Stimulated activated CD8-positive, alpha-beta memory T cell treated with anti-CD3 and anti-CD28 coated beads, Interleukin-4, amount 100 ng/mL, for 24 hours (primary cell): Measurements from ENCODE around the gene SLC51A.

ENCODE experiments used
- DNase-seq: peaks from one replicate; pipeline ENCODE4 v3.0.0-alpha.2; 2020; ENCODE audit warnings: low read depth

Gene SLC51A

DNA sequence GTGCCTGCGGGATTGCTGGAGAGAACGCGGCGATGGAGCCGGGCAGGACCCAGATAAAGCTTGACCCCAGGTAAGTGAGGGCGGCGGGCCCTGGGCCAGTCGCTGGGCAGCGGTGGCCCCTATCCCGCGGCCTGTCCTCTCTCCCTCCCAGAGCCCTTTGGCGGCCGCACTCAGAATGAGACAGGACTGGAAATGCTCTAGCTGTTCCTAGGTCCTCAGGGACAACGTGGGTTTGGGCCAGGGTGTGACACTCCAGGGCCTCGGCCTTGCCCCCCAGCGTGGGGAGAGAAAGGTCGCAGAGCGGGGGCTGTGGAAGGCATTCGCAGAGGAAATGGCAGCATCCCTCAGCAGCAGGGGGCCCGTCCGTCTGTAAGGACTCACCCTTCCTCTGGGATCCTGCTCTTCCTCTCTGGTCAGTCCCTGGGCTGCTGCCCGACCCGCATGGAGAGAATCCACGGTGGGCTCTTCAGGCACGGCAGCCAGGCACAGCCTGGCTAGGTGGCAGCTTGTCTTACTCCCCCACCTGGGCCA is 412 bp downstream of the SLC51A start:
- DNase-seq: no peak

DNA sequence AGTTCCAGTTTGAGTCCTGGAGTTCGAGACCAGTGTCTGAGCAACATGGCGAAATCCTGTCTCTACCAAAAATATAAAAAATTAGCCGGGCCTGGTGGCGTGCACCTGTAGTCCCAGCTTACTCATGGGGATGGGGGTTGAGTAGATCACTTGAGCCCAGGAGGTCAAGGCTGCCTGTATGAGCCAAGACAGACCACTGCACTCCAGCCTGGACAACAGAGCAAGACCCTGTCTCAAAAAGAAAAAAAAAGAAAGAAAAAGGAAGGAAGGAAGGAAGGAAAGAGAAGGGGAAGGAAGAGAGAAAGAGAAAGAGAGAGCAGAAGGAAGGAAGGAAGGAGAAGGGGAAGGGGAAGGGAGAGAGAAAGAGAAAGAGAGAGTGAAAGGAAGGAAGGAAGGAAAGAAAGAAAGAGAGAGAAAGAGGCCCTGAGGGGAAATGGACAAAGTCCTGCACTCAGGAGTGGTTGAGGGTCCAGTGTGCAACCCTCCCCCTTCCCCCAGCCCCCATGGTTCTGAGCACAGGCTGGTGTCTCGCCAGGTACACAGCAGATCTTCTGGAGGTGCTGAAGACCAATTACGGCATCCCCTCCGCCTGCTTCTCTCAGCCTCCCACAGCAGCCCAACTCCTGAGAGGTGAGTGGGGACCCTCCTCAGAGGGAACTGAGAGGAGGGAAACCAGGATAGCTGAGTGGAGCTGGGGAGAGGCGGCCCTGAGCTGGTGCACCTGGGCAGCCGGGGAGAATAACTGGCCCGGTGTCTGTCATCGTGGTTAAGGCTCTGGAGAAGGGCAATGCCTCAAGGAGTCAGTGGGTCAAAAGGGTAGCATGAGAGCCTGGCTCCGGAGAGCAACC is 1.2 kb downstream of the SLC51A start:
- DNase-seq: no peak

DNA sequence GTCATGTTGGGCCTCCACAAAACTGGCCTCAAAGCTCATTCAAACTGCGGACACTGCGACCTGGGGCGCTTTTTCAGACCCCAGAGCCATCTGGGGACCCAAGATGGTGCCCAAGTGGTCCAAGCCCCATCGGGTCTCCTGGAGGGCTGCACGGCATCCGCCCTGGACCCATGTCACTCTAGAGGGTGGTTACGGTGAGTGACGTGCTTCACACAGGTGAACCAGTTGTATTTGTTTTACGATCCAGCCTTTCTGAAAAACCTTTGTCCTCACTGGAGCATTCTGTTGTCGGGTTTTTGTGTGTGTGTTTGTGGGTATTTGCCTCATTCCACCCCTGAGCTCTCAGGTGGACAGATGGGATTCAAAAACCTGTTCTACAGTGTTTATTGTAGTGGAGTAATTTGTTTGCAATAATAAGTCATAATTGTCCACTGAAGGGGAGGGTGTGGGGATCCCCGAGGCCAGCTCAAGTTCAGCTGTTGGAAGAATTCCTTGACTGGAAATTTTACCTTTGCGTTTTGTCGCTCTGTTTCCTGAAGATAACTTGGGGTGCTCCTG is 1.9 kb downstream of the SLC51A start:
- DNase-seq: no peak

DNA sequence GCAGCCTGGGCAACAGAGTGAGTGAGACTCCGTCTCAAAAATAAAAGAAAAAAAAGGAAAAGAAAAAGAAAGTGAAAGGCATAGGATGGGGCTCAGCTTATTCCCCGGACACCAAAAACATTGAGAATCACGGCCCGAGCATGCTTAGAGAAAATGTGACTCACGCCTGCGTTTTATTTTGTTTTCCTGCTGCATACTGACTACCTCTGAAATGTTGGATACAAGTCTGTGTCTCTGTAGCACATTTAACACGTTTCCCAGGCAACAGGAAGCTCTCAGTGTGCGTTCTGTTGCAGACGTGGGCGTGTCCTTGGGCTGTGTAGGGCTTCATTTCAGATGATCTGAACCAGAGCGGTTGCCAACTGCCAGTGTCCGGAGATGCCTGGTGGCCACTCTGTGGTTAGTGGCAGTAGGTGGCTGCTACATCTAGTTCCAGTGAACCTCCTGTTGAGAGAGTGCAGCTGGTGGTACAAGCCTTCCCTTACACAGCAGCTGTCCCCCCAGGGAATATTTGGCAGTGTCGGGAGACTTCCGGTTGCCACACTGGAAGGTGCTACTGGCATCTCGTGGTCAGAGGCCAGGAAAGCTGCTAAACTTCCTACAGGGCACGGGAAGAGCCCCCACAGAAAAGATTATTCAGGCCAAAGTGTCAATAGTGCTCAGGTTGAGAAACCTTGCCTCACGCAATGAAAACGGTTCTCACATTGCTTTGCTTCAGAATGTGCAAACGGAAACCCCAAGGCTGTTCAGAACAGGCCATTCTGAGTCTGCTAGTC is 3.0 kb downstream of the SLC51A start:
- DNase-seq: peak; percentile 17

DNA sequence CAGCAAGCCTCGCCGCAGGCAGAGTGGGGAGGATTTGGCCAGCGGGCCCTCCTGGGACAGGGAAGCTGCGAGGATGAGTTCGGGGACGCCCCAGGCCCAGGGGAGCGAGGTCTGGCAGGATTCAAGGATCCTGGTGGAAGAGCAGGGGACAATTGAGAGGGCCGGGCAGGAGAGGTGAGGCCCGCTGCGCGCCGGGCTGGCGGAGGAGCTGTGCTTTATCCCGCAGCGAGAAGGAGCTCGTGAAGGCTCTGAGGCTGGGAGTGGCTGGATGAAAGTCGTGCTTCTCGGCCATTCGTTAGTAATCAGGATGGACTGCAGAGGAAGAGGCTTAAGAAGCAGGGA is 3.6 kb downstream of the SLC51A start:
- DNase-seq: no peak

DNA sequence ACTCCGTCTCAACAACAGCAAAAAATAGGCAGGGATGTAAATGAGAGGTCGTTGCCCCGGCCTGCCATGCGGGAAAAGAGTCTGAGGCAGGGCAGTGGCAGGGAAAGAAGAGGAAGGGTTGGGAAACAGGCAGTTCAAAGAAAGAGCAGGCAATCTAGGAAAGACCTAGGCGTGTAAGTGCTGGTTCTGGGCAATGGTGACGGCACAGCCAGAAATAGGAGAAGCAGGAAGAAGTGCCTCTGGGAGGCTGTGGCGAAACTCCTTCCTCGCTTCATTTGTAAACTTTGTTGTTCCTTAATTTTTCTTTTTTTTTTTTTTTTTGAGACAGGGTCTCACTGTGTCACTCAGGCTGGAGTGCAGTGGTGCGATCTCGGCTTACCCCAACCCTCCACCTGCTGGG is 4.3 kb downstream of the SLC51A start:
- DNase-seq: no peak

DNA sequence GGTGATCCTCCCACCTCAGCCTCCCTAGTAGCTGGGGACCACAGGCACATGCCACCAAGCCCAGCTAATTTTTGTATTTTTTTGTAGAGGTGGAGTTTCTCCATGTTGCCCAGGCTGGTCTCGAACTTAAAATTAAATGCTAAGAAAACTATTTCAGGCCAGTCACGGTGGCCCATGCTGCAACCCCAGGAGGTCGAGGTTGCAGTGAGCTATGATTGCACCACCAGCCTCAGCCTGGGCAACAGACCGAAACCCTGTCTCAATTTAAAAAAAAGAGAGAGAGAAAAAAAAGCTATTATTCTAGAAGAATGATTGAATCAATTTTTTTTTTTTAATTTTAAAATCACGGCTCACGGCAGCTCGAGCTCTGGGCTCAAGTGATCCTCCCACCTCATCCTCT is 4.7 kb downstream of the SLC51A start:
- no peak for DNase-seq

DNA sequence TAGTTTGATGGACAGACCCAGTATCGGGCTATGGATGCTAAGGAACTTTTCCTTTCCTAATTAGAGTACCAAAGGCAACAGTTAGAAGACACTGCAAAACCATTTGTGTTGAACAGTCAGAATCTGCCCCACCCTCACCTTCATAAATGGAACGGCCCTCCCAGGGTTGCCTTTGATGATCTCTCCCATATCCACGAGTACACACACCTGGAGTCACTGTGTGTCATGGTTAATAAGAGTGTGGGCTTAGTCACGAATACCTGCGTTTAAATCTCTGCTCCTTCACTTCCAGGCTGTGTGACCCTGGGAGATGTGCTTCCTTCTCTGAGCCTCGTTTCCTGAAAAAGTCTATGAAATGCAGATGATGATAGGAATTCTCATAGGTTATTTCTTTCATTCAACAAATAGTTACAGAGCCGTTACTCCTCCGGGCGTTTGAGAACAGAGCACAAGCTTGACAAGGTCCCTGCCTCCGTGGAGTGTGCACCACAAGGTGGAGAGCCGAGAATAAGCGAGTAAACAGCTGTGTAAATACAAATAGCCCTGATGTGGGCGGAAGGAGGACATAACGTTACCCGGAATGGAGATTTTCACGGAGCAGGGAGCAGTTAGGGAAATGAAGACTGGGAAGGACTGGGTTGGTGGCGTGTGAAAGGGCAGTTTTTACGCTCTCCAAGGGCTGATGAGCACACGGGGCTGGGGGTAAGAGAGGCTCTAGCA is 6.7 kb downstream of the SLC51A start:
- no peak for DNase-seq

DNA sequence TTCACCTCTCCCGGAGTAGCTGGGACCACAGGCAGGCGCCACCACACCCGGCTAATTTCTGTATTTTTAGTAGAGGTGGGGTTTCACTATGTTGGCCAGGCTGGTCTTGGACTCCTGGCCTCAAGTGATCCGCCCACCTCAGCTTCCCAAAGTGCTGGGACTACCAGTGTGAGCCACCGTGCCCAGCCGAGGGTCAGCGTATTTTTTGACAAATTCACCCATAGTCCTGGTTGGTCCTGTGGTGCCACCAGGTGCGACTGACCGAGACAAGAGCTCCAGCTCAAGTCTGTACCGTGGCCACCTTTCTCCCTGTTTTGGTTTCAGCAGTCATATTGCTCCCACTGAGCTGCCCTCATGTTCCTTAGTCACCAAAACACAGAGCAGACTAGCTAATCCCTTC is 8.8 kb downstream of the SLC51A start:
- DNase-seq: no peak

DNA sequence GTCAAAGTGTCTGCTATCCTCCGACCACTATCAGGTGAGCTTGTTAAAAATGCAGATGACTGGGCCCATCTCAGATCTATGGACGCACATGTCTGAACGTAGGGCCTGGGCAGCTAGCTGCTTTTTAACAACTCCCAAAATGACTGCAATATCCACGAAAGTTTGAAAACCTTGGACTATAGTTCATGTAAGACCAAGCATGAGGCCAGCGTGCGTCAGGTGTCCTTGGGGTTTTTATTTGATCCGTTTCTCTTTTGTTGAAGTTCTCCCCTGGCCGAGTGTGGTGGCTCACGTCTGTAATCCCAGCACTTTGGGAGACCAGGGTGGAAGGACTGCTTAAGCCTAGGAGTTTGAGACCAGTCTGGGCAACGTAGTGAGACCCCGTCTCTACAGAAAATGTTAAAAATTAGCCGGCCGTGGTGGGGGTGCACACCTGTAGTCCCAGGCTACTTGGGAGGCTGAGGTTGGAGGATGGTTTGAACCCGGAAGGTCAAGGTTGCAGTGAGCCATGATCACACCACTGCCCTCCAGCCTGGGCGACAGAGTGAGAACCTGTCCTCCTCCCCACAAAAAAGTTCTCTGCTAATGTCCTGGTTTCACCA is 9.5 kb downstream of the SLC51A start:
- no peak for DNase-seq

DNA sequence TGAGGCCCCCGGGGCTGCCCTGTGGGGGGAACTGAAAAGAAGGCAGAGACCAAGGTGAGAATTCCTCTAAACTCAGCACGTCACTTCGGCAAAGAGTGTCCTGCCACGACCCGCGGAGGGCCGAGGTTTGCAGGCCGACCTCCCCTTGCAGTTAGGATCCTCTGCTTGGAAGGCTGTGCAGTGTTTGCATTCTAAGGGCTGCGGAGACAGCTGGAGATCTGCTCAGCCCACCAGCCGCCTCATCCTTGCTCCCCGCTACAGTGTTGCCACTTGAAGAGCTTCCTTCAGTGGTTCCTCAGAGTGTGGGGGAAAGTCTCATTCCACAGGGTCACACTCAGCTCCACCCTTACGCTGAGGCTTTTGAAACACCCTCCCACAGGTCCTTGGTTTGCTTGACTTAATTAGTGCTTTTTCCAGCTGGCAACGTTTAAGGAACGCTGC is 10.8 kb downstream of the SLC51A start:
- no peak for DNase-seq

DNA sequence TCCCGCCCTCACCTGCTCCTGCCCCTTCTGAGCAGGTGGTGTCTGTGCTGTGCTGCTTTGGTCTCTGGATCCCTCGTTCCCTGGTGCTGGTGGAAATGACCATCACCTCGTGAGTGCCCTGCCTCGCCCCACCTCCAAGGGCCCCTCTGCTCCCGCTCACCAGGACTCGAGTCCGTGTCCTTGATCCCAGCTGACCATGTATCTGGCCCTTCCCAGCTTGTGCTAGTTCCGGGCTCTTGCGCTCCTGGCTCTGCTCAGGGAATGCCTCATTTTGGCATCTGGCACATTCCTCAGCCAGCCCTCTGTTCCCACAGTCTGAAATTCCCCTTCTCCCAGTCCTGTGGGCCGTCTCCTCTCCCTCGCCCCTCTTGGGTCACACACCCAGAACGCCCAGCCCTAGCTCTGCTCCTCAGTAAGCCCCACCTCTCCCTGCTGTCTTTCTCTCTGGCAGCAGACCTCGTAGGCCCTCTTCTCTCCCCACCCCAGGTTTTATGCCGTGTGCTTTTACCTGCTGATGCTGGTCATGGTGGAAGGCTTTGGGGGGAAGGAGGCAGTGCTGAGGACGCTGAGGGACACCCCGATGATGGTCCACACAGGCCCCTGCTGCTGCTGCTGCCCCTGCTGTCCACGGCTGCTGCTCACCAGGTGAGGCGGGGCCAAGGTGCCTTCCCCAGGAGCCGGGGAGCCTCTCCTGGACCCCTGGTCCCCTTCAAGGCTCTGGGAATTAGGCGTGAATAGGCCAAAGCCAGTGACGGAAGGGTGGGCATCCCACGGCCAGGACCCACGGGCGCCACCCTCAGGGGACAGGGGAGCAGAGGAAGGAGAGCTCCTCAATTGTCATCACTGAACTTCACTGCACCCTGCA is 11.5 kb downstream of the SLC51A start:
- DNase-seq: no peak

DNA sequence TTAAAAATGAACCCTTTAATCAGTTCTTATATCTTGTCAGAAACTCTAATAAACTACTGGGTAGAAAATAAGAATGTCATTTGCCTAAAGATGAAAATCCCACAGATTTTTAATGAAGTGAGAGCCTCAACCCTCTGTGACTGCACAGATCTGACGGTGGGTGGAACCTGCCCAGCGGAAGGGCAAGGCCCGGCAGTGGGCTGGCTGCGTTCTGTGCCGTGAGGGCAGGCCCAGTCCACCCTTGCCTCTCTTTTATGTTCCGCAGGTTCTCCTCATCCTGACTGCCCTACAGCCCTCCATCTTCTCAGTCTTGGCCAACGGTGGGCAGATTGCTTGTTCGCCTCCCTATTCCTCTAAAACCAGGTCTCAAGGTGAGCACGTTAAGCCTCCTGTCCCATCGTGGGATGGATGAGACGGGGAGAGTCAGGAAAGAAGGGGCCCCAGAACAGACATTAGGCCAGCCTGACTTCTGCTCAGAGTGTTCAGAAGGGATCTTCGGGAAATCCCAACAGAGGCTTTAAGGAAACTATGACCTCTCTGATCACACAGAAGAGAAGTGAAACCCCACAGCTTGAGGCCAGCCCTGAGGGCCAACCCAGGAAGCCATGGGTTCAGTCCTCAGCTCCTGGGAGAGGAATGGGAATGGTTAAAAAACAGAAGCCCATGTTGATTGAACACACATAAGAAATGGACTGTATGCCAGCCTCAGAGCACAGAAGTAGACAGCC is 16.0 kb downstream of the SLC51A start:
- no peak for DNase-seq

DNA sequence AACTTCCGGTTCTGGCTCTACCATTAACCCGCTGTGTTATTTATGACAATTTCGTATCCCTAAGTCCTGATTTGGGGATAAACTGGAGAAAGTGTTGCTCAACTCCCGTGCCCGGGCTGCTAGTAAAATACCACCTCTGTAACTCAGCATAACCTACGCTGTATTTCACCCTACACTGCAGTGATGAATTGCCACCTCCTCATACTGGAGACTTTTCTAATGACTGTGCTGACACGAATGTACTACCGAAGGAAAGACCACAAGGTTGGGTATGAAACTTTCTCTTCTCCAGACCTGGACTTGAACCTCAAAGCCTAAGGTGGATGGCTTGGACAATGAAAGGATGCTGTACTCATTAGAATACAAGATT is 16.5 kb downstream of the SLC51A start:
- no peak for DNase-seq

DNA sequence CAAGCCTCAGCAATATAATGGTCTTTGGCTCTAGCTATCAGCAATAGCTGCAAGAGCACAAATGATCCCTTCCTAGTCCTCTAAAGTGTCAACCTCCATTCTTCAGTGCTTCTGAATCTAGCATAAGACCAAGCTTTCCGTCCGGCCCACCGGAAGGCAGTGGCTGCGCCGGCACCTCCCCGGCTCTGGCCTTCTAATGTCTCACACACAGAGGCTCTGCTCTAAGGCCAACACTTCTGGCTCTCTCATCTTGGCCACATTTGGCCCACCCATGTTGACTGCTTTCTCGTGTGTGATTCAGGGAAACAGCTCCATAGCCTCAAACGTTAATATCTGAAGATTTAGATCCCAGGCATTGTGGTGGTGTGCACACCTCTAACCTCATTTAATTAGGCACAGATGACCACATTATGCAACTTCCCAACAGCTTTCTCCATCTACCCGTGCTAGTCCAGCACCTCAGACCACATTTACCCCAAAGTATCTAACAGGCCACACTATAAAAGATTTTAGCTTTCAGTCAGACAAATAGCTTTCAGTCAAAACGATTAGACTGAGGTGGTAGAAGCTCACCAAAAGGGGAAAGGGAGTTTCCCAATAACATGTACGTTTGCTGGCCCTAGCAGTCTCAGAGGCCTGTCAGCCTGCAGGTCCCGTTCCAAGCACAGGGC is 19.3 kb downstream of the SLC51A start:
- no peak for DNase-seq

DNA sequence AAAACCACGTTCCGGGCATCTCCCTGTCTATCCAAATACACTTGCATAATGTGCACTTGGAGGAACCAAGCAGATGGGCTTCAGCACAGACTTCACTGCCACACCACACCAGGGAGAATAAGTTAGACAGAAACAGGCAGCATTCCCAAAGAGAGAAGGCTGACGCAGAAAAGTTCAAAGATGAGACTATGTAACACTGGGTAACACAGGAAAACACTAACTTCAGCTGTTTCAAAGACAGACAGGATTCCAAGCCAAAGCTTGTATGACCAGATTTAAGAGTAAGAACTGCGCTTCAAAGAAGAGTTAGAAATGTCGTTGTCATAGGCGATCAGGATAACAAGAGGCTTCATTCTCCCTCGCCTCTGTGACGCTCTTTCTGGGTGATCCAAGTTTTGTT is 19.9 kb downstream of the SLC51A start:
- no peak for DNase-seq

DNA sequence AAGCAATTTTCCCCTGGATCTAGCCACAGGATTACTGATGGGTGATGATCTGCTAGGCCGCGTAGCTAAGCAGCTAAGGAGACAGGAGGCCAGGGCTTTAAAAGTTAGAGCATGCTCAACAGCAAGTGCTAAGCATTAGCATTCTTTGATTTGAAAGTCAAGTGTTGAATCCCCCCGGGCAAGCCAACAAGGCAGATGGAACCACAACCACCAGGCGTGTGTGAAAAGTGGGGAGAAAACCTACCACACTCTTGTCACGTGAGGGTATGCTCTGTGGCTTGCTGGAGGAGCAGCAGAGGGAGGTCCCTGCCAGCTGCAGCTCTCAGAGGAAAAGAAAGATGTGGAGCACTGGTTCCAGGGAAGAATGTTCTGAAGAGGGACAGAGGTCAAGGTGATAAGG is 20.9 kb downstream of the SLC51A start:
- DNase-seq: no peak

DNA sequence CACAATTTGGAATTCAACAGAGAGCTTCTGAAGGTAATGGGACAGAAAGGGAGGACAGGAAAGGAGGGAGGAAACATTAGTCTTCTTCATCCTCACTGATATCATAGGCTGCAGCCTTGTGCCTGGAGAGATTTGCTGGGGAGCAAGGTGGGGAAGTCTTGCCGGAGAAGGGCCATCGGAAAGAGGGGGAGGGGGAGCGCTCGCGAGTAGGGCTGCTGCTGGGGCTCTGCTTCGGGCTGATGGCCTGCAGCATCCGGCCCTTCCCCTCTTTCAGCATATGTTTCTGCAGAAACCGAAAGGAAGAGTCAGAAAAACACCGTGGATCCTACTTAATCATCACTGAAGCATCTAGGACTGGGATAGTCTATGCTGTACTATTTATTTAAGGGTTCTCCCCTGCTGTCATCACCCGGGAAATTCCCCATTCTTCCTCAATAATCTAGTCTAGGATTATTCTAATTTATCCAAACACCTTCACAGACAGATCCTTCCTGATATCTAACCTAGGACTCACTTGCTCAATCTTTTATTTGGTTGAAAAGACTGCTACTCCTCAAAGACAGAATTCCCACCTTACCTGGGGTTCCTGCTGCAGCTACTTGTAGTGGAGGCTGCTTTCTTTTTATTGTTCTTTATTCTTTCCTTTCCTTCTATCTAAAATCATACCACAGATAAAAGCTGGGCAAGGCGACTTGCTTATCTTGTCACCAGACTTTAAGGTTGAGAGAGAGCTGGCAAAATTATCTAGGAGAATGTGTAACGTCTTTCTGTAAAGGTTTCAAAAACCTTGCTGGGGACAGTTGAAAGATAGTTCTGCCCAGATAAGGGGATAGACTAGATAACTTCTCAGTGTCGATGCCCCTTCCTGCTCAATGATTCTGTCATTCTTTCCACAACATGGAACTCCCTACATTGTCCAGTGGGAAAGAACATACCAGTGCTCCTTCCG is 22.6 kb downstream of the SLC51A start:
- no peak for DNase-seq

DNA sequence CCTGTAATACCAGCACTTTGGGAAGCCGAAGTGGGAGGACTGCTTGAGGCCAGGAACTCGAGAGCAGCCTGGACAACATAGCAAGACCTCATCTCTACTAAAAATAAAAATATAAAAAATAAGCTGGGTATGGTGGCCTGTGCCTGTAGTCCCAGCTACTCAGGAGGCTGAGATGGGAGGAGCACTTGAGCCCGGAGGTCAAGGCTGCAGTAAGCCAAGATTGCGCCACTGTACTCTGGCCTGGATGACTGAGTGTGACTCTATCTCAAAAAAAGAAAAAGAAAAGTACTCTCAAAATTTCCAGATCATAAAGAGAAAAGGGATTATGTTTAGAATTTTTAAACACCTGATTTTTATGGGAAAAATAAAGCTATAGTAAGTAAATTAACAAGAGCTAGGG is 24.1 kb downstream of the SLC51A start:
- no peak for DNase-seq
